Uterus (tissue), 2 donors: Measurements from ENCODE around the gene ART4.

ENCODE experiments used
- POLR2A ChIP-seq, 2 donors: fragments of 450-650 bp; IDR thresholded peaks; one replicate each; pipeline ENCODE4 v1.6.1; 2016; ENCODE audit warnings: antibody characterized with exemption in 2 of 2, mild to moderate bottlenecking in 1 of 2, moderate library complexity in 1 of 2
- TF ChIP-seq, protein P1 (sequence below), 4 experiments: fragments of 200-600 bp in 2 of 4; fragments of 450-650 bp in 2 of 4; sonication (generic) in 2 of 4; IDR thresholded peaks; one replicate each; pipeline ENCODE4 v1.5.1; 2016 to 2019; ENCODE audit warnings: antibody characterized with exemption in 4 of 4, mild to moderate bottlenecking in 2 of 4, moderate library complexity in 1 of 4

GRCh38 chr12:14827043-14827442, 16.3 kb downstream of the ART4 start:
- TF ChIP-seq, protein P1, sequence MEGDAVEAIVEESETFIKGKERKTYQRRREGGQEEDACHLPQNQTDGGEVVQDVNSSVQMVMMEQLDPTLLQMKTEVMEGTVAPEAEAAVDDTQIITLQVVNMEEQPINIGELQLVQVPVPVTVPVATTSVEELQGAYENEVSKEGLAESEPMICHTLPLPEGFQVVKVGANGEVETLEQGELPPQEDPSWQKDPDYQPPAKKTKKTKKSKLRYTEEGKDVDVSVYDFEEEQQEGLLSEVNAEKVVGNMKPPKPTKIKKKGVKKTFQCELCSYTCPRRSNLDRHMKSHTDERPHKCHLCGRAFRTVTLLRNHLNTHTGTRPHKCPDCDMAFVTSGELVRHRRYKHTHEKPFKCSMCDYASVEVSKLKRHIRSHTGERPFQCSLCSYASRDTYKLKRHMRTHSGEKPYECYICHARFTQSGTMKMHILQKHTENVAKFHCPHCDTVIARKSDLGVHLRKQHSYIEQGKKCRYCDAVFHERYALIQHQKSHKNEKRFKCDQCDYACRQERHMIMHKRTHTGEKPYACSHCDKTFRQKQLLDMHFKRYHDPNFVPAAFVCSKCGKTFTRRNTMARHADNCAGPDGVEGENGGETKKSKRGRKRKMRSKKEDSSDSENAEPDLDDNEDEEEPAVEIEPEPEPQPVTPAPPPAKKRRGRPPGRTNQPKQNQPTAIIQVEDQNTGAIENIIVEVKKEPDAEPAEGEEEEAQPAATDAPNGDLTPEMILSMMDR (IDR thresholded peaks at IDR 0.05): no peak
- no peak for TF ChIP-seq POLR2A (IDR thresholded peaks at IDR 0.05)
